Neural cell (in vitro differentiated cells): Measurements from ENCODE around the gene ACVR1B. TPM values are rescaled to one million over a fixed set of nuclear protein-coding genes. Genes with fewer than 3 reads are reported as not detected.

Source experiments
- H2AFZ ChIP-seq: fragments of 200-600, 300-800 bp; sonication (generic), shearing (Covaris generic); 2 replicates; pipeline ENCODE4 v1.6.0; 2014; ENCODE audit warnings: low read depth, mild to moderate bottlenecking, antibody characterized with exemption, low read length, moderate library complexity
- H3F3A ChIP-seq: fragments of 200-600 bp; shearing (Covaris generic); 2 replicates; pipeline ENCODE4 v1.6.1; 2016; ENCODE audit warnings: mild to moderate bottlenecking, moderate library complexity, mixed read lengths, antibody characterized with exemption, low read length; ENCODE audit not compliant: insufficient read depth, poor library complexity, severe bottlenecking
- H3K27ac ChIP-seq: fragments of 200-600, 300-800 bp; sonication (generic), shearing (Covaris generic); 2 replicates; pipeline ENCODE4 v1.5.1; 2014; ENCODE audit warnings: mild to moderate bottlenecking, low read length, moderate library complexity
- H3K27me3 ChIP-seq: fragments of 300-800, 200-600 bp; sonication (generic), shearing (Covaris generic); 2 replicates; pipeline ENCODE4 v1.6.0; 2014; ENCODE audit warnings: mild to moderate bottlenecking, low read depth, low read length, moderate library complexity; ENCODE audit not compliant: insufficient read depth
- H3K36me3 ChIP-seq: fragments of 300-800, 200-600 bp; sonication (generic), shearing (Covaris generic); 2 replicates; pipeline ENCODE4 v1.5.1; 2014; ENCODE audit warnings: mild to moderate bottlenecking, antibody characterized with exemption, low read length, moderate library complexity; ENCODE audit not compliant: insufficient read depth
- H3K4me2 ChIP-seq: fragments of 300-800, 200-600 bp; sonication (generic), shearing (Covaris generic); 2 replicates; pipeline ENCODE4 v1.6.0; 2014; ENCODE audit warnings: mild to moderate bottlenecking, low read length
- H3K4me3 ChIP-seq: fragments of 300-800, 200-600 bp; sonication (generic), shearing (Covaris generic); 2 replicates; pipeline ENCODE4 v1.5.1; 2014; ENCODE audit warnings: mild to moderate bottlenecking, low read length, moderate library complexity
- H3K79me2 ChIP-seq: fragments of 200-600 bp; shearing (Covaris generic); replicated peaks from 2 replicates; pipeline ENCODE4 v1.6.0; 2014; ENCODE audit warnings: mild to moderate bottlenecking, low read length, moderate library complexity; ENCODE audit not compliant: insufficient read depth
- H3K9ac ChIP-seq: fragments of 300-800, 200-600 bp; sonication (generic), shearing (Covaris generic); 2 replicates; pipeline ENCODE4 v1.6.1; 2016; ENCODE audit warnings: mild to moderate bottlenecking, low read length, mixed read lengths
- H3K9me2 ChIP-seq: fragments of 200-600 bp; shearing (Covaris generic); 2 replicates; pipeline ENCODE4 v1.6.1; 2016; ENCODE audit warnings: mild to moderate bottlenecking, low read length, mixed read lengths; ENCODE audit not compliant: insufficient read depth
- H3K9me3 ChIP-seq: fragments of 200-600, 300-800 bp; sonication (generic), shearing (Covaris generic); 2 replicates; pipeline ENCODE4 v1.6.1; 2016; ENCODE audit warnings: mild to moderate bottlenecking, mixed run types, low read length, moderate library complexity, mixed read lengths
- H4K20me1 ChIP-seq: fragments of 200-600 bp; shearing (Covaris generic); 2 replicates; pipeline ENCODE4 v1.6.1; 2016; ENCODE audit warnings: mild to moderate bottlenecking, mixed run types; ENCODE audit not compliant: insufficient read depth
- EP300 ChIP-seq: fragments of 450-650 bp; conservative IDR thresholded peaks from 2 replicates; pipeline ENCODE4 v1.6.1; 2014; ENCODE audit warnings: antibody characterized with exemption, mild to moderate bottlenecking, moderate library complexity; ENCODE audit not compliant: poor library complexity, severe bottlenecking
- EZH2 ChIP-seq: fragments of 200-600, 300-800 bp; shearing (Covaris generic), sonication (generic); IDR thresholded peaks from 2 replicates; pipeline ENCODE4 v1.6.1; 2014; ENCODE audit warnings: antibody characterized with exemption, low read length, borderline replicate concordance, mild to moderate bottlenecking; ENCODE audit not compliant: insufficient read depth, poor library complexity, severe bottlenecking
- MXI1 ChIP-seq: fragments of 450-650 bp; conservative IDR thresholded peaks from 2 replicates; pipeline ENCODE4 v1.6.1; 2014; ENCODE audit warnings: antibody characterized with exemption, mild to moderate bottlenecking; ENCODE audit not compliant: poor library complexity, severe bottlenecking
- POLR2AphosphoS5 ChIP-seq: IDR thresholded peaks from 2 replicates; pipeline ENCODE4 v1.6.1; 2012
- RAD21 ChIP-seq: fragments of 450-650 bp; conservative IDR thresholded peaks from 2 replicates; pipeline ENCODE4 v1.6.1; 2014; ENCODE audit warnings: antibody characterized with exemption, mild to moderate bottlenecking, moderate library complexity
- SMC3 ChIP-seq: fragments of 450-650 bp; conservative IDR thresholded peaks from 2 replicates; pipeline ENCODE4 v1.6.1; 2014; ENCODE audit warnings: antibody characterized with exemption, mild to moderate bottlenecking, moderate library complexity; ENCODE audit not compliant: poor library complexity
- TAF1 ChIP-seq: IDR thresholded peaks from 2 replicates; pipeline ENCODE4 v1.6.1; 2012; ENCODE audit warnings: low read depth
- polyA plus RNA-seq: library from polyadenylated mRNA; depleted of rRNA; stranded (reverse); fragments of >200 nt; gene quantifications from 2 replicates; pipeline ENCODE4 v1.2.3, GENCODE V29; 2014
- TF ChIP-seq, protein P1 (sequence below): fragments of 450-650 bp; IDR thresholded peaks from 2 replicates; pipeline ENCODE4 v1.5.1; 2014; ENCODE audit warnings: antibody characterized with exemption, mild to moderate bottlenecking, moderate library complexity; ENCODE audit not compliant: poor library complexity, severe bottlenecking
- TF ChIP-seq, protein P2 (sequence below): IDR thresholded peaks from 2 replicates; pipeline ENCODE4 v1.6.1; 2012; ENCODE audit warnings: borderline replicate concordance

ACVR1B gene
- polyA plus RNA-seq, 1 donor from 2014 or later: 47.2 TPM

DNA sequence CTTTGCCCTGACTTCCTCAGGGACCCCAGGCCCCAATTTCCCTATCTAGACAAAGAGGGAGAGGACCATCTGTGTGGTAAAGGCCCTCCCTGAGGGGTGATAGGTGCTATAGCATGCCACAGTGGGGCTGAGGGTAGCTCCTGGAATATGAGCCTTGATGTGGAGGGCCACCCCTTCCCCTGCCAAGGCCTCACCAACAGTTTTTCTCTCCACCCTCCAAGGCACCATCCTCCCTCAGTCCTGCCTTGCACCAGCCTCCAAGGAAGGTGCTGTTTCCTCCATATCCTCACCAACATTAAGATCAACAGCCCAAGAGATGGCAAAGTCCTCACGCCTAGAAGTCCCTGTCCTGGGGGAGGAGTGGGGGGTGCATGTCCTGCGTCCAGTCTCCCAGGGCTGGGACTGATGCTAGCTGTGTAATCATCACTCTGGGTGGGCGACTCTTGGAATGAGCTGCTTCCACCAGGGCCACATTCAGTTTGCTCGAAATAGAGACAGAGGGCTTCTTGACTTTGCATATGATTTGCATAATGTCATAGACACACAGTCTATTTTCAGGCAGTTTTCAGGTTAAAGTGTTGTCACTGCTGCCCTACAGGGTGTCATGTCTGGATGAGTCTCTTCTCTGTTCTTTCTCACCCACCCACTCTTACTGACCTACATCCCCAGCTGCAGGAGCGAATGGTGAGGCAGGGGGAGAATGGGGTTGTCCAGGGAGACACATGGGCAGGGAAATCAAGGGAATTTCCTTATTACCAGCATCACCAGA is 26.8 kb upstream of the ACVR1B start:
- Histone ChIP-seq H3K9ac (no peak overlapping the region), H3K9me2 (no peaks in the 10 kb centered on the region), H3K27ac (no peak overlapping the region), H3K4me3 (no peak overlapping the region), H3K9me3 (no peaks in the 10 kb centered on the region), H3F3A (no peaks in the 10 kb centered on the region), H3K27me3 (no peaks in the 10 kb centered on the region), H3K4me2 (no peak overlapping the region), H3K79me2 (no peaks in the 10 kb centered on the region), H2AFZ (no peak overlapping the region), H3K36me3 (no peaks in the 10 kb centered on the region), H4K20me1 (no peaks in the 10 kb centered on the region)
- TF ChIP-seq, protein P1, sequence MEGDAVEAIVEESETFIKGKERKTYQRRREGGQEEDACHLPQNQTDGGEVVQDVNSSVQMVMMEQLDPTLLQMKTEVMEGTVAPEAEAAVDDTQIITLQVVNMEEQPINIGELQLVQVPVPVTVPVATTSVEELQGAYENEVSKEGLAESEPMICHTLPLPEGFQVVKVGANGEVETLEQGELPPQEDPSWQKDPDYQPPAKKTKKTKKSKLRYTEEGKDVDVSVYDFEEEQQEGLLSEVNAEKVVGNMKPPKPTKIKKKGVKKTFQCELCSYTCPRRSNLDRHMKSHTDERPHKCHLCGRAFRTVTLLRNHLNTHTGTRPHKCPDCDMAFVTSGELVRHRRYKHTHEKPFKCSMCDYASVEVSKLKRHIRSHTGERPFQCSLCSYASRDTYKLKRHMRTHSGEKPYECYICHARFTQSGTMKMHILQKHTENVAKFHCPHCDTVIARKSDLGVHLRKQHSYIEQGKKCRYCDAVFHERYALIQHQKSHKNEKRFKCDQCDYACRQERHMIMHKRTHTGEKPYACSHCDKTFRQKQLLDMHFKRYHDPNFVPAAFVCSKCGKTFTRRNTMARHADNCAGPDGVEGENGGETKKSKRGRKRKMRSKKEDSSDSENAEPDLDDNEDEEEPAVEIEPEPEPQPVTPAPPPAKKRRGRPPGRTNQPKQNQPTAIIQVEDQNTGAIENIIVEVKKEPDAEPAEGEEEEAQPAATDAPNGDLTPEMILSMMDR: no peak
- no peak for TF ChIP-seq SMC3
- TF ChIP-seq RAD21: no peak
- no peak for TF ChIP-seq POLR2AphosphoS5
- TF ChIP-seq EZH2: no peak
- TF ChIP-seq, protein P2, sequence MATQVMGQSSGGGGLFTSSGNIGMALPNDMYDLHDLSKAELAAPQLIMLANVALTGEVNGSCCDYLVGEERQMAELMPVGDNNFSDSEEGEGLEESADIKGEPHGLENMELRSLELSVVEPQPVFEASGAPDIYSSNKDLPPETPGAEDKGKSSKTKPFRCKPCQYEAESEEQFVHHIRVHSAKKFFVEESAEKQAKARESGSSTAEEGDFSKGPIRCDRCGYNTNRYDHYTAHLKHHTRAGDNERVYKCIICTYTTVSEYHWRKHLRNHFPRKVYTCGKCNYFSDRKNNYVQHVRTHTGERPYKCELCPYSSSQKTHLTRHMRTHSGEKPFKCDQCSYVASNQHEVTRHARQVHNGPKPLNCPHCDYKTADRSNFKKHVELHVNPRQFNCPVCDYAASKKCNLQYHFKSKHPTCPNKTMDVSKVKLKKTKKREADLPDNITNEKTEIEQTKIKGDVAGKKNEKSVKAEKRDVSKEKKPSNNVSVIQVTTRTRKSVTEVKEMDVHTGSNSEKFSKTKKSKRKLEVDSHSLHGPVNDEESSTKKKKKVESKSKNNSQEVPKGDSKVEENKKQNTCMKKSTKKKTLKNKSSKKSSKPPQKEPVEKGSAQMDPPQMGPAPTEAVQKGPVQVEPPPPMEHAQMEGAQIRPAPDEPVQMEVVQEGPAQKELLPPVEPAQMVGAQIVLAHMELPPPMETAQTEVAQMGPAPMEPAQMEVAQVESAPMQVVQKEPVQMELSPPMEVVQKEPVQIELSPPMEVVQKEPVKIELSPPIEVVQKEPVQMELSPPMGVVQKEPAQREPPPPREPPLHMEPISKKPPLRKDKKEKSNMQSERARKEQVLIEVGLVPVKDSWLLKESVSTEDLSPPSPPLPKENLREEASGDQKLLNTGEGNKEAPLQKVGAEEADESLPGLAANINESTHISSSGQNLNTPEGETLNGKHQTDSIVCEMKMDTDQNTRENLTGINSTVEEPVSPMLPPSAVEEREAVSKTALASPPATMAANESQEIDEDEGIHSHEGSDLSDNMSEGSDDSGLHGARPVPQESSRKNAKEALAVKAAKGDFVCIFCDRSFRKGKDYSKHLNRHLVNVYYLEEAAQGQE: no peak
- no peak for TF ChIP-seq EP300
- TF ChIP-seq MXI1: no peak
- TF ChIP-seq TAF1: no peak

DNA sequence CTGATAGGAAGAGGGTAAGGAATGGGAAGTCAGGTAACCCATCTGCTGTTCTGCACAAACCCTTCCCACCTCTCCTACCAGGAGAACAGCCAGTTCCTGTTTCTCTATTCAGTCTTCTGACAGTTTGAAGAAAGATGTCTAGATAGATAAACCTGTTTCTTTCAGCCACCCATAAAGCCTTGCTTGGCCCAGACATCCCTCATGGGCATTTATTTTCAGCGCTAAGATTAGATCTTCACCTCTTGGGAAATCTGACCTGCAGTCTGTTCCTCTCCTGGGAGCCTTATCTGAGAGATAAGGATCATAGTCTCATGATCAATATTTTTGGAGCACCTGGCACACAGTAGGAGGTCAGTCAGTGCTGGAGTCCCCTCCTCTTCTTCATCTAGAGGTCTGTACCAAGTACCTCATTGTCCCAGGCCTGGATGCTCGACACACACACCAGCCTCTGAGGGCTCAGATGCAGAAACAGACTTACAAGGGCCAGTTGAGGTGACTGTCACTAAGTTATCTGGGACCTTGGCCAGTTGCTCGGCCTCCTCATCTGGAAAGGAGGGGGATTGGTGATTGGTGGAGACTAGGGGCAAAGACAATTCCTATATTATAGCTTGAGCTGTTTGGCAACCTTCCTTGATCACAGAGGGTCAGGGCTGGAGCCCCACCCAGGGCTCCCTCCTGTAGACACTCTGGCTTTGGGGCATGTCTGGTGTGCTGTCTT is 26.0 kb upstream of the ACVR1B start:
- H3K27me3 ChIP-seq: no peaks in the 10 kb centered on the region
- H2AFZ ChIP-seq: no peak overlapping the region

More for the DNA sequence above, 26.0 kb upstream of the ACVR1B start:
- Histone ChIP-seq H3K4me3 (no peak overlapping the region), H3K9ac (no peak overlapping the region), H4K20me1 (no peaks in the 10 kb centered on the region), H3K36me3 (no peaks in the 10 kb centered on the region), H3K4me2 (no peak overlapping the region), H3K9me2 (no peaks in the 10 kb centered on the region), H3K79me2 (no peaks in the 10 kb centered on the region), H3F3A (no peaks in the 10 kb centered on the region), H3K9me3 (no peaks in the 10 kb centered on the region), H3K27ac (no peak overlapping the region)
- TF ChIP-seq RAD21 (no peak), SMC3 (no peak), POLR2AphosphoS5 (no peak)
